K562 (cell line): ENCODE results near the gene DDAH1. TPM values are rescaled to one million over a fixed set of nuclear protein-coding genes. Genes with fewer than 3 reads are reported as not detected.

ENCODE experiments used
- ARID3B ChIP-seq: fragments of 250-450 bp; sonication (Bioruptor Pico); IDR thresholded peaks from 2 replicates; pipeline ENCODE4 v1.4.0; 2020; ENCODE audit warnings: borderline replicate concordance
- ATF2 ChIP-seq: sonication (generic); formaldehyde crosslinking; IDR thresholded peaks from 2 replicates; pipeline ENCODE4 v1.8.1; 2022; ENCODE audit warnings: missing genetic modification reagents
- ATF3 ChIP-seq, 2 experiments: fragments of 450-650 bp in 1 of 2; sonication (generic) in 1 of 2; formaldehyde crosslinking in 1 of 2; IDR thresholded peaks in 1 of 2; conservative IDR thresholded peaks in 1 of 2; 2 replicates each; pipeline versions ENCODE4 v1.6.1 to v1.8.1; 2016 to 2023; ENCODE audit warnings: mild to moderate bottlenecking in 2 of 2, moderate library complexity in 2 of 2, inconsistent platforms in 1 of 2, missing genetic modification reagents in 1 of 2
- BRD4 ChIP-seq: fragments of 200-600 bp; sonication (generic); IDR thresholded peaks from 2 replicates; pipeline ENCODE4 v1.6.1; 2017; ENCODE audit warnings: inconsistent platforms
- CBFA2T3 ChIP-seq: fragments of 450-650 bp; IDR thresholded peaks from 2 replicates; pipeline ENCODE4 v1.6.1; 2017
- DPF2 ChIP-seq: fragments of 450-650 bp; IDR thresholded peaks from 2 replicates; pipeline ENCODE4 v1.6.1; 2016
- E2F5 ChIP-seq: sonication (generic); formaldehyde crosslinking; IDR thresholded peaks from 2 replicates; pipeline ENCODE4 v1.8.0; 2022; ENCODE audit warnings: mild to moderate bottlenecking, missing genetic modification reagents
- FOS ChIP-seq: IDR thresholded peaks from 3 replicates; pipeline ENCODE4 v1.6.1; 2011; ENCODE audit not compliant: insufficient read length; ENCODE audit errors: extremely low read depth
- FOSL1 ChIP-seq: fragments of 200-800 bp; sonication (Bioruptor generic); conservative IDR thresholded peaks from 2 replicates; pipeline ENCODE4 v1.6.1; 2016; ENCODE audit warnings: missing genetic modification characterization, missing compliant biosample characterization
- FOXK2 ChIP-seq, 2 experiments: fragments of 450-650 bp; IDR thresholded peaks in 1 of 2; conservative IDR thresholded peaks in 1 of 2; 2 replicates each; pipeline ENCODE4 v1.6.1; 2016; ENCODE audit warnings: low read depth in 2 of 2, mild to moderate bottlenecking in 1 of 2
- IRF9 ChIP-seq: fragments of 450-650 bp; IDR thresholded peaks from 2 replicates; pipeline ENCODE4 v1.6.1; 2016; ENCODE audit warnings: missing biosample characterization, missing genetic modification characterization
- NCOR1 ChIP-seq: fragments of 450-650 bp; IDR thresholded peaks from 2 replicates; pipeline ENCODE4 v1.6.1; 2016; ENCODE audit warnings: mild to moderate bottlenecking, moderate library complexity
- SMARCA4 ChIP-seq: fragments of 450-650 bp; IDR thresholded peaks from 2 replicates; pipeline ENCODE4 v1.6.1; 2016
- SMARCE1 ChIP-seq: fragments of 450-650 bp; IDR thresholded peaks from 2 replicates; pipeline ENCODE4 v1.7.1; 2016; ENCODE audit warnings: mild to moderate bottlenecking
- TCF3 ChIP-seq: sonication (generic); formaldehyde crosslinking; IDR thresholded peaks from 2 replicates; pipeline ENCODE4 v1.4.0; 2020; ENCODE audit warnings: mild to moderate bottlenecking, missing genetic modification reagents
- TEAD4 ChIP-seq, 2 experiments: sonication (generic) in 1 of 2; formaldehyde crosslinking in 1 of 2; IDR thresholded peaks; 2 replicates each; pipeline versions ENCODE4 v1.6.1 to v1.8.0; 2012 to 2022; ENCODE audit warnings: borderline replicate concordance in 1 of 2, inconsistent platforms in 1 of 2, low read length in 1 of 2, mild to moderate bottlenecking in 1 of 2, missing genetic modification reagents in 1 of 2
- TRIM24 ChIP-seq, 2 experiments: fragments of 450-650 bp; IDR thresholded peaks; 2 replicates each; pipeline ENCODE4 v1.6.1; 2016
- U2AF1 ChIP-seq: fragments of 200-400 bp; formaldehyde crosslinking; optimal IDR thresholded peaks from 2 replicates; pipeline ENCODE3; 2017; ENCODE audit warnings: mild to moderate bottlenecking, low read depth, low read length, moderate library complexity
- ZNF232 ChIP-seq: sonication (generic); formaldehyde crosslinking; IDR thresholded peaks from 2 replicates; pipeline ENCODE4 v1.8.0; 2022; ENCODE audit warnings: mild to moderate bottlenecking, missing genetic modification reagents
- ZNF76 ChIP-seq: fragments of 250-450 bp; sonication (Bioruptor Pico); IDR thresholded peaks from 2 replicates; pipeline ENCODE4 v1.4.0; 2020; ENCODE audit warnings: mild to moderate bottlenecking, moderate library complexity, borderline replicate concordance
- ZSCAN29 ChIP-seq: fragments of 450-650 bp; IDR thresholded peaks from 2 replicates; pipeline ENCODE4 v1.6.1; 2017
- polyA plus RNA-seq, 8 experiments: library from polyadenylated mRNA; depleted of rRNA in 4 of 8; stranded (reverse) in 5 of 8; unstranded in 3 of 8; fragments of >200 nt; fragmentation: Nextera tagmentation in 2 of 8; fragmentation: Illumina TruSeq in 1 of 8; extraction: Ambion mirVana in 2 of 8; extraction: Trizol in 1 of 8; gene quantifications; 2 replicates each; pipeline versions ENCODE4 v1.2.1 to v1.2.3, GENCODE V29; 2011 to 2014; ENCODE audit warnings: inconsistent platforms in 1 of 8, missing spikeins in 1 of 8
- total RNA-seq, 7 experiments: library from RNA; depleted of rRNA in 6 of 7; stranded (reverse); fragments of >200 nt in 6 of 7; fragmentation: Illumina TruSeq in 2 of 7; extraction: Trizol in 2 of 7; gene quantifications; 2 replicates each; pipeline versions ENCODE4 v1.2.1 to v1.2.3, GENCODE V29; 2011 to 2021; ENCODE audit warnings: low replicate concordance in 1 of 7

DDAH1 gene
- total and polyA plus RNA-seq, 9 of the 15 experiments (the other 6 are each of a cell fraction or from before 2014, with no cell fraction given): 0.04 to 0.24 (median 0.10) TPM

- TF ChIP-seq TRIM24 (IDR thresholded peaks at IDR 0.05) (0 out of 4 replicates have a peak, but pooled peaks of 1 of the 2 experiments have one; percentile 25), ZSCAN29 (no peak), IRF9 (no peak), ZNF232 (peak; percentile 97), U2AF1 (no peak), TCF3 (0 out of 2 replicates have a peak, but pooled peaks have one; percentile 23), TEAD4 (IDR thresholded peaks at IDR 0.05; ENCODE audit: low read length) (peak; percentile 35; the same call in 1 of the 2 replicates), TEAD4 (CRISPR knock-in tag; IDR thresholded peaks at IDR 0.05; ENCODE audit: borderline replicate concordance) (no peak), DPF2 (peak; percentile 46; the same call in 1 of the 2 replicates), SMARCA4 (peak; percentile 59), E2F5 (CRISPR knock-in tag) (no peak), CBFA2T3 (peak; percentile 72), ARID3B (CRISPR knock-in tag) (no peak), FOS (peak; percentile 16), FOXK2 (conservative IDR thresholded peaks at IDR 0.05 in 1 of 2, IDR thresholded peaks at IDR 0.05 in 1 of 2; ENCODE audit: low read depth in 2 of 2) (no peak), ATF2 (no peak), FOSL1 (tag) (peak; percentile 91), BRD4 (no peak), ATF3 (IDR thresholded peaks at IDR 0.05) (peak; percentile 84), ATF3 (CRISPR knock-in tag; conservative IDR thresholded peaks at IDR 0.05) (no peak), SMARCE1 (peak; percentile 65), NCOR1 (0 out of 2 replicates have a peak, but pooled peaks have one; percentile 18), ZNF76 (CRISPR knock-in tag) (no peak)
- TF ChIP-seq, all 486 proteins: peak for 19
These were observed 125.9 kb downstream of the DDAH1 start (continued) for GRCh38 chr1:85339089-85339488.
